Body of pancreas (tissue), 4 donors: Measurements from ENCODE around the gene LGR5.

Experiments
- POLR2A ChIP-seq, 3 donors: fragments of 450-650 bp; IDR thresholded peaks; one replicate each; pipeline ENCODE4 v1.6.1; 2016; ENCODE audit warnings: antibody characterized with exemption in 3 of 3, mild to moderate bottlenecking in 2 of 3
- TF ChIP-seq, protein P1 (sequence below), 7 experiments: fragments of 450-650 bp in 4 of 7; fragments of 200-600 bp in 3 of 7; sonication (generic) in 3 of 7; IDR thresholded peaks; one replicate each; pipeline ENCODE4 v1.5.1; 2016 to 2019; ENCODE audit warnings: antibody characterized with exemption in 7 of 7

DNA sequence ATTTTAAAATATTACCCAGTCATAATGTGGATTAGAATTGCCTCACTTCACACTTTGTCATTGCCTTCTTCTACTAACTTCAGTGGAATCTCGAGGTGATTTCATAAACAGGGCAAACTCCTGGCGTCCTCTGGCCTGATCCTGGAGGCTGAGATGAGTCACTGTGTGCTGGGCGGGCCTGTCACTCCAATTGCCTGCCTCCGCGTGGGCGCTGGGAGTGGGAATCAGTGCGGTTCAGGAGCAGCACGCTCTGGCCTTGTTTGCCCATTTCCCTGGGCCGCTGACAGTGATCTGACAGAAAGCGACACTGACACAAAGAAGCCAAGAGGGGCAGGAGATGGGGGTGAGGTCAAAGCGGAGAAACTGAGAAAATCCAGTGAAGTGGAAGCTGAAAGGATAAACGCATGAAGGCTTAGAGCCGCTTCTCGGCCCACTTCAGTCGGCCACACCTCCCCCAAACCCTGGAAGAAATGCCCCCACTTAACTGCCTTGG is 29.7 kb downstream of the LGR5 start:
- TF ChIP-seq, protein P1, sequence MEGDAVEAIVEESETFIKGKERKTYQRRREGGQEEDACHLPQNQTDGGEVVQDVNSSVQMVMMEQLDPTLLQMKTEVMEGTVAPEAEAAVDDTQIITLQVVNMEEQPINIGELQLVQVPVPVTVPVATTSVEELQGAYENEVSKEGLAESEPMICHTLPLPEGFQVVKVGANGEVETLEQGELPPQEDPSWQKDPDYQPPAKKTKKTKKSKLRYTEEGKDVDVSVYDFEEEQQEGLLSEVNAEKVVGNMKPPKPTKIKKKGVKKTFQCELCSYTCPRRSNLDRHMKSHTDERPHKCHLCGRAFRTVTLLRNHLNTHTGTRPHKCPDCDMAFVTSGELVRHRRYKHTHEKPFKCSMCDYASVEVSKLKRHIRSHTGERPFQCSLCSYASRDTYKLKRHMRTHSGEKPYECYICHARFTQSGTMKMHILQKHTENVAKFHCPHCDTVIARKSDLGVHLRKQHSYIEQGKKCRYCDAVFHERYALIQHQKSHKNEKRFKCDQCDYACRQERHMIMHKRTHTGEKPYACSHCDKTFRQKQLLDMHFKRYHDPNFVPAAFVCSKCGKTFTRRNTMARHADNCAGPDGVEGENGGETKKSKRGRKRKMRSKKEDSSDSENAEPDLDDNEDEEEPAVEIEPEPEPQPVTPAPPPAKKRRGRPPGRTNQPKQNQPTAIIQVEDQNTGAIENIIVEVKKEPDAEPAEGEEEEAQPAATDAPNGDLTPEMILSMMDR (IDR thresholded peaks at IDR 0.05), result no peak
- TF ChIP-seq POLR2A (IDR thresholded peaks at IDR 0.05), result no peak
